ENCODE measurements around the gene RNF166. TPM values are rescaled to one million over a fixed set of nuclear protein-coding genes. Genes with fewer than 3 reads are reported as not detected.

The RNF166 gene
- total RNA-seq, 1 donor from 2014 or later = 36.0 TPM

GRCh38 chr16:88739977-88740726, 33.9 kb upstream of the RNF166 start:
- no peak for DNase-seq (ENCODE audit: extremely low read depth, low read depth, low spot score)

- DNase-seq (ENCODE audit: extremely low read depth, low read depth, low spot score) = no peak
Observed at GRCh38 chr16:88739139-88739976, 33.1 kb upstream of the RNF166 start.

- no peak for DNase-seq (ENCODE audit: extremely low read depth, low read depth, low spot score)
Observed at GRCh38 chr16:88738151-88739084, 32.2 kb upstream of the RNF166 start.

- DNase-seq (ENCODE audit: extremely low read depth, low read depth, low spot score) = peak; percentile 5
Observed at GRCh38 chr16:88737298-88738150, 31.3 kb upstream of the RNF166 start.

- DNase-seq (ENCODE audit: extremely low read depth, low read depth, low spot score) = no peak
Observed at GRCh38 chr16:88736496-88736895, 30.3 kb upstream of the RNF166 start.

- DNase-seq (ENCODE audit: extremely low read depth, low read depth, low spot score) = no peak
Observed at GRCh38 chr16:88736088-88736487, 29.9 kb upstream of the RNF166 start.

GRCh38 chr16:88735616-88736015, 29.4 kb upstream of the RNF166 start:
- no peak for DNase-seq (ENCODE audit: extremely low read depth, low read depth, low spot score)

- DNase-seq (ENCODE audit: extremely low read depth, low read depth, low spot score) = no peak
Observed at GRCh38 chr16:88735121-88735520, 28.9 kb upstream of the RNF166 start.

GRCh38 chr16:88734361-88734728, 28.1 kb upstream of the RNF166 start:
- DNase-seq (ENCODE audit: extremely low read depth, low read depth, low spot score) = no peak

- no peak for DNase-seq (ENCODE audit: extremely low read depth, low read depth, low spot score)
Observed at GRCh38 chr16:88733630-88734360, 27.6 kb upstream of the RNF166 start.

GRCh38 chr16:88732961-88733294, 26.7 kb upstream of the RNF166 start:
- DNase-seq (ENCODE audit: extremely low read depth, low read depth, low spot score) = no peak

GRCh38 chr16:88732172-88732960, 26.2 kb upstream of the RNF166 start:
- DNase-seq (ENCODE audit: extremely low read depth, low read depth, low spot score) = no peak

GRCh38 chr16:88731699-88732098, 25.5 kb upstream of the RNF166 start:
- DNase-seq (ENCODE audit: extremely low read depth, low read depth, low spot score) = no peak

GRCh38 chr16:88730632-88731607, 24.7 kb upstream of the RNF166 start:
- DNase-seq (ENCODE audit: extremely low read depth, low read depth, low spot score) = no peak

GRCh38 chr16:88727871-88728270, 21.7 kb upstream of the RNF166 start:
- DNase-seq (ENCODE audit: extremely low read depth, low read depth, low spot score) = no peak

GRCh38 chr16:88726981-88727380, 20.8 kb upstream of the RNF166 start:
- DNase-seq (ENCODE audit: extremely low read depth, low read depth, low spot score) = no peak

GRCh38 chr16:88726408-88726749, 20.2 kb upstream of the RNF166 start:
- DNase-seq (ENCODE audit: extremely low read depth, low read depth, low spot score) = no peak
